Suprapubic skin (tissue), 4 donors: Measurements from ENCODE around the gene TARP.

ENCODE experiments used
- DNase-seq, 2 donors: peaks; one replicate each; pipeline ENCODE4 v3.0.0-alpha.2; 2019; ENCODE audit warnings: low spot score in 2 of 2
- H3K27ac ChIP-seq: fragments of 200-600 bp; sonication (generic); one replicate; pipeline ENCODE4 v1.5.1; 2019
- H3K27me3 ChIP-seq: fragments of 200-600 bp; sonication (generic); one replicate; pipeline ENCODE4 v1.5.1; 2019
- H3K36me3 ChIP-seq: fragments of 200-600 bp; sonication (generic); one replicate; pipeline ENCODE4 v1.5.1; 2019
- H3K4me1 ChIP-seq: fragments of 200-600 bp; sonication (generic); one replicate; pipeline ENCODE4 v1.5.1; 2019
- H3K4me3 ChIP-seq: fragments of 200-600 bp; sonication (generic); one replicate; pipeline ENCODE4 v1.5.1; 2019; ENCODE audit warnings: mild to moderate bottlenecking
- H3K9me3 ChIP-seq: fragments of 200-600 bp; sonication (generic); one replicate; pipeline ENCODE4 v1.5.1; 2019
- CTCF ChIP-seq, 2 donors: fragments of 200-600 bp in 1 of 2; fragments of 450-650 bp in 1 of 2; sonication (generic) in 1 of 2; IDR thresholded peaks; one replicate each; pipeline ENCODE4 v1.5.1; 2016 to 2019; ENCODE audit warnings: antibody characterized with exemption in 2 of 2, mild to moderate bottlenecking in 1 of 2, moderate library complexity in 1 of 2
- EP300 ChIP-seq: sonication (generic); formaldehyde crosslinking; IDR thresholded peaks from one replicate; pipeline ENCODE4 v1.6.1; 2017; ENCODE audit warnings: antibody characterized with exemption
- POLR2A ChIP-seq, 2 donors: fragments of 450-650 bp; IDR thresholded peaks; one replicate each; pipeline ENCODE4 v1.6.1; 2017; ENCODE audit warnings: antibody characterized with exemption in 2 of 2, mild to moderate bottlenecking in 2 of 2, moderate library complexity in 2 of 2
- POLR2AphosphoS5 ChIP-seq, 3 donors: sonication (generic); formaldehyde crosslinking; IDR thresholded peaks; one replicate each; pipeline ENCODE4 v1.6.1; 2017; ENCODE audit warnings: antibody characterized with exemption in 3 of 3
- whole genome bisulfite sequencing: methylation state at CpG from one replicate; pipeline ENCODE4 v1.1.5; 2018; 5-methylcytosine and 5-hydroxymethylcytosine counted together

TARP gene

DNA sequence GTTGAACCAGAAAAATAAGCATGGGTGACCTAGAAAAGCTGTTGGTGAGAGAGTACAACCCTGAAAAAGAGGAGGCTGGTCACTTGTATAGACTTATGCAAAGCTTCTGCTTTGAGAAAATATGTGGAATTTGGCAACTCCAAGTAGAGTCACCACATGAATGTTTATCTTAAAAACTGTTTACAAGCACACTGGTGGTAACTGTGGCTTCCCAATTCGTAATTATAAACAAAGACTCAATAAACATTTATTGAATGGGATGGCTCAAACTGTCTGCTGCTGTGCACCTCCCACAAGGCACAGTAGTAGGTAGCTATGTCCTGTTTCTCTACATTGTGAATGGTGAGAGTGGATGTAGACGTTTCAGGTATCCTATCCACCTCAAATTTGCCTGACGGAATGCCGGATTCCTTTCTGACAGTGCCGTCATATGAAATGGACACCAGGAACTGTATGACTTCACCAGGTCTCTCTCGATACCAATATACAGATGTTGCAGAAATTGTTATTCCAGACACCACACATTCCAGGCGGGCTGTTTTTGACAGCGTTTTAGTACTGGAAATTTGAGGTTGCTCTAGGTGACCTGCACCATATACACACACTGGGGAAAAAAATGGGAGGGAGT, 43.4 kb upstream of the TARP start:
- H3K4me1 ChIP-seq: no peaks in the 10 kb centered on the region
- H3K4me3 ChIP-seq: no peak overlapping the region
- WGBS: 75% methylated on average over 8 of the region's 8 CpGs
- DNase-seq: no peak
- no peaks in the 10 kb centered on the region for H3K27me3 ChIP-seq
- TF ChIP-seq POLR2AphosphoS5 (IDR thresholded peaks at IDR 0.05): no peak
- no peak for TF ChIP-seq POLR2A (IDR thresholded peaks at IDR 0.05)
- no peak for TF ChIP-seq EP300
- no peak for TF ChIP-seq CTCF (IDR thresholded peaks at IDR 0.05)
- H3K36me3 ChIP-seq: no peaks in the 10 kb centered on the region
- no peaks in the 10 kb centered on the region for H3K9me3 ChIP-seq
- H3K27ac ChIP-seq: no peak overlapping the region

DNA sequence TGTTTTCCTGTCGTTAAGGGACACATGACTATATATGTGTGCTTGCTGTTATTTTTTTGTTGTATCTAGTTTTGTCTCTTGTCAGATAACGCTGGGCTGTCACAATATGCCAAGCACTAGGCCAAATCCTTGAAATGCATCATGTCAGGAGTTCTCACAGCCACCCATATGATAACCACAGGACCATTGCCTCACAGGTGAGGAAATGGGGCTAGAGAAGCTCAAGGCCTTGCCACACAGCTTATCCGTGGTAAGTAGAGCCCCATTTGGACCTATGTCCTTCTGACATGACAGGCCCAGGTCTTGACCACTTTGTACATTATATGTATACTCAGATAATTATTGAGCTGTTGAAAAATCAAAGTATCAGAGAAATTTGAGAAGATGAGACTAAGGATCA, 42.0 kb upstream of the TARP start:
- WGBS: 88% methylated on average over 3 of the region's 3 CpGs

GRCh38 chr7:38312821-38313220, 39.4 kb upstream of the TARP start:
- WGBS: 78% methylated on average over 2 of the region's 2 CpGs
- no peak for DNase-seq
- H3K4me3 ChIP-seq: no peak overlapping the region
- no peaks in the 10 kb centered on the region for H3K36me3 ChIP-seq
- no peak overlapping the region for H3K27ac ChIP-seq
- peaks cover 20% of the 10 kb centered on the region for H3K27me3 ChIP-seq
- H3K9me3 ChIP-seq: no peaks in the 10 kb centered on the region
- TF ChIP-seq EP300: no peak
- TF ChIP-seq POLR2A (IDR thresholded peaks at IDR 0.05): no peak
- no peak for TF ChIP-seq CTCF (IDR thresholded peaks at IDR 0.05)
- no peak for TF ChIP-seq POLR2AphosphoS5 (IDR thresholded peaks at IDR 0.05)
- peaks cover 13% of the 10 kb centered on the region for H3K4me1 ChIP-seq

More for the DNA sequence above, 42.0 kb upstream of the TARP start:
- Histone ChIP-seq H3K4me1 (peaks cover 9% of the 10 kb centered on the region), H3K4me3 (no peak overlapping the region), H3K27me3 (peaks cover 10% of the 10 kb centered on the region), H3K27ac (no peak overlapping the region), H3K9me3 (no peaks in the 10 kb centered on the region), H3K36me3 (no peaks in the 10 kb centered on the region)
- TF ChIP-seq EP300 (no peak), POLR2A (IDR thresholded peaks at IDR 0.05) (no peak), POLR2AphosphoS5 (IDR thresholded peaks at IDR 0.05) (no peak), CTCF (IDR thresholded peaks at IDR 0.05) (no peak)
- DNase-seq: no peak

- peak overlapping the region; percentile 40 for H3K4me3 ChIP-seq
- peaks cover 20% of the 10 kb centered on the region for H3K27me3 ChIP-seq
- no peak for TF ChIP-seq POLR2AphosphoS5 (IDR thresholded peaks at IDR 0.05)
- no peak for TF ChIP-seq CTCF (IDR thresholded peaks at IDR 0.05)
- TF ChIP-seq POLR2A (IDR thresholded peaks at IDR 0.05): no peak
- no peak for TF ChIP-seq EP300
- no peaks in the 10 kb centered on the region for H3K9me3 ChIP-seq
- DNase-seq: no peak
- H3K36me3 ChIP-seq: no peaks in the 10 kb centered on the region
- 27% methylated on average over 24 of the region's 38 CpGs for WGBS
- H3K4me1 ChIP-seq: peaks cover 13% of the 10 kb centered on the region
- H3K27ac ChIP-seq: no peak overlapping the region
Measured at GRCh38 chr7:38311329-38311937, 38.0 kb upstream of the TARP start.

DNA sequence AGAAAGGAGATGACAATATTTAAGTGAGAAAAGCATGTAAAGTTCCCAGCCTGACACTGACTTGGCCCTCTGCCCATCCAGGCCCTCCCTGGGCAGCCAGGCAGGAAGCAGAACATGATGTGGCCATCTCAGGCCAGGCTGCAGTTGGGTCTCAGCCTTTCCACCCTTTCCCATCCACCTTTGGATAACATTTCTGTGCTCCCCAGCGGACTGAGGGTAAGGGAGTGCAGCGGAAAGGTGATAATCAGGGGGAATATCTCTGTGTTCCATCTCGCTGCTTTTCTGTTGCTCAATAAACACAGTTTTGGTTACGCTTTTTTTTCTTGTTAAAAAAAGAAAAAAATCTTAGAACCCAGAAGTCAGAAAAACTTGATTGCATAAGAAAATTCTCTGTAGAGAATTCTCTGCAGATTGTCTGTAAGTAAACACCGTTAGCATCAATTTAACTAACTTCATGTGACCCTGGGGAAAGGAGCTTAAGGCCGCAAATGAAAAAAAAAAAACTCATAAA, 37.2 kb upstream of the TARP start:
- Histone ChIP-seq H3K27ac (no peak overlapping the region), H3K9me3 (no peaks in the 10 kb centered on the region), H3K4me1 (peaks cover 13% of the 10 kb centered on the region), H3K27me3 (peaks cover 20% of the 10 kb centered on the region), H3K36me3 (no peaks in the 10 kb centered on the region), H3K4me3 (peak overlapping the region; percentile 40)
- DNase-seq: no peak
- WGBS: 46% methylated on average over 6 of the region's 6 CpGs
- TF ChIP-seq POLR2AphosphoS5 (IDR thresholded peaks at IDR 0.05) (no peak), CTCF (IDR thresholded peaks at IDR 0.05) (no peak), POLR2A (IDR thresholded peaks at IDR 0.05) (no peak), EP300 (no peak)
